H1 (cell line): ENCODE measurements around the gene LDLRAD4. TPM values are rescaled to one million over a fixed set of nuclear protein-coding genes. Genes with fewer than 3 reads are reported as not detected.

Source experiments
- CTCF ChIA-PET: fragments of 300-600 bp; sonication (Branson Sonifier 250); formaldehyde crosslinking; loops from one replicate; lab custom pipeline; 2021; ENCODE audit not compliant: partially characterized antibody; lab: Charles Lee
- POLR2A ChIA-PET: fragments of 300-600 bp; sonication (Branson Sonifier 250); formaldehyde crosslinking; loops from one replicate; lab custom pipeline; 2021; ENCODE audit warnings: inconsistent platforms; ENCODE audit not compliant: partially characterized antibody; lab: Charles Lee
- DNase-seq, 2 experiments: peaks; one replicate each; pipeline versions ENCODE4 v3.0.0 to v3.0.0-alpha.2; 2010 to 2022; ENCODE audit warnings: low spot score in 2 of 2, low read depth in 1 of 2, mixed read lengths in 1 of 2
- FAIRE-seq: peaks from 2 replicates; lab custom pipeline; 2011; peaks lifted over from hg19 to GRCh38; lab: Jason Lieb, UNC
- H2AFZ ChIP-seq: 2 replicates; pipeline ENCODE4 v1.8.1; 2012; ENCODE audit warnings: low read length, inconsistent platforms
- H2AK5ac ChIP-seq: 2 replicates; pipeline ENCODE4 v1.6.1; 2013; ENCODE audit warnings: low read depth, low read length
- H2BK120ac ChIP-seq: replicated peaks from 2 replicates; pipeline ENCODE3; 2013; ENCODE audit warnings: low read depth, low read length, inconsistent platforms
- H2BK12ac ChIP-seq: 2 replicates; pipeline ENCODE4 v1.6.1; 2013; ENCODE audit warnings: low read depth, low read length
- H2BK15ac ChIP-seq: 2 replicates; pipeline ENCODE4 v1.6.1; 2013; ENCODE audit warnings: low read length
- H2BK20ac ChIP-seq: 2 replicates; pipeline ENCODE4 v1.6.1; 2013; ENCODE audit warnings: low read length
- H2BK5ac ChIP-seq: 2 replicates; pipeline ENCODE4 v1.6.1; 2013; ENCODE audit warnings: low read depth, low read length
- H3K14ac ChIP-seq: 2 replicates; pipeline ENCODE4 v1.6.1; 2013; ENCODE audit warnings: inconsistent platforms; ENCODE audit not compliant: insufficient read length
- H3K18ac ChIP-seq: 2 replicates; pipeline ENCODE4 v1.6.1; 2013; ENCODE audit warnings: low read length; ENCODE audit errors: extremely low read depth
- H3K23ac ChIP-seq: 2 replicates; pipeline ENCODE4 v1.6.1; 2013; ENCODE audit warnings: inconsistent platforms; ENCODE audit not compliant: insufficient read length
- H3K23me2 ChIP-seq: 2 replicates; pipeline ENCODE4 v1.6.1; 2013; ENCODE audit warnings: low read depth, low read length
- H3K27ac ChIP-seq: 2 replicates; pipeline ENCODE4 v1.6.1; 2011; ENCODE audit warnings: low read depth, low read length, inconsistent platforms
- H3K27me3 ChIP-seq, 4 experiments: replicated peaks in 1 of 4; 1 replicate in 1 of 4; 2 replicates in 3 of 4; pipeline versions ENCODE4 v1.6.1 to v1.8.1; 2011 to 2013; ENCODE audit warnings: low read length in 3 of 4, mild to moderate bottlenecking in 3 of 4, inconsistent platforms in 2 of 4, mixed read lengths in 2 of 4, moderate library complexity in 1 of 4; ENCODE audit not compliant: control insufficient read depth in 3 of 4, insufficient read depth in 3 of 4; ENCODE audit errors: extremely low read depth in 1 of 4
- H3K36me3 ChIP-seq, 4 experiments: 2 replicates each; pipeline versions ENCODE4 v1.6.1 to v1.8.1; 2011 to 2013; ENCODE audit warnings: mild to moderate bottlenecking in 4 of 4, low read length in 3 of 4, moderate library complexity in 2 of 4, control low read depth in 1 of 4, inconsistent platforms in 1 of 4; ENCODE audit not compliant: insufficient read depth in 4 of 4, control insufficient read depth in 2 of 4
- H3K4ac ChIP-seq: replicated peaks from 2 replicates; pipeline ENCODE3; 2013; ENCODE audit warnings: low read length, low read depth, mixed read lengths, inconsistent platforms; ENCODE audit not compliant: insufficient read length
- H3K4me1 ChIP-seq, 4 experiments: replicated peaks in 1 of 4; 1 replicate in 1 of 4; 2 replicates in 3 of 4; pipeline versions ENCODE4 v1.6.1 to v1.8.1; 2011 to 2013; ENCODE audit warnings: low read length in 3 of 4, inconsistent platforms in 2 of 4, mixed read lengths in 1 of 4; ENCODE audit not compliant: insufficient read depth in 4 of 4, control insufficient read depth in 3 of 4
- H3K4me2 ChIP-seq, 2 experiments: 2 replicates each; pipeline versions ENCODE4 v1.6.1 to v1.8.1; 2011 to 2013; ENCODE audit warnings: low read depth in 2 of 2, low read length in 2 of 2, control low read depth in 1 of 2, inconsistent platforms in 1 of 2, mild to moderate bottlenecking in 1 of 2; ENCODE audit not compliant: insufficient read depth in 1 of 2
- H3K4me3 ChIP-seq, 4 experiments: fragments of 200-600, 300-600 bp in 1 of 4; sonication (generic), shearing (Covaris generic), sonication (Bioruptor Twin) in 1 of 4; 2 replicates each; pipeline versions ENCODE4 v1.5.1 to v1.8.1; 2011 to 2016; ENCODE audit warnings: low read length in 4 of 4, low read depth in 3 of 4, control low read depth in 2 of 4, inconsistent platforms in 2 of 4, mild to moderate bottlenecking in 2 of 4, mixed read lengths in 1 of 4, moderate library complexity in 1 of 4; ENCODE audit not compliant: insufficient read depth in 2 of 4; ENCODE audit errors: extremely low read depth in 1 of 4
- H3K56ac ChIP-seq: replicated peaks from 2 replicates; pipeline ENCODE3; 2013; ENCODE audit warnings: low read depth, mild to moderate bottlenecking, mixed read lengths, low read length, inconsistent platforms; ENCODE audit not compliant: insufficient read length
- H3K79me1 ChIP-seq: 2 replicates; pipeline ENCODE4 v1.6.1; 2013; ENCODE audit warnings: low read depth, low read length, control low read depth
- H3K79me2 ChIP-seq, 2 experiments: 2 replicates each; pipeline versions ENCODE4 v1.6.1 to v1.8.1; 2012 to 2013; ENCODE audit warnings: low read length in 2 of 2, mild to moderate bottlenecking in 2 of 2, inconsistent platforms in 1 of 2; ENCODE audit not compliant: insufficient read depth in 2 of 2, control insufficient read depth in 1 of 2
- H3K9ac ChIP-seq, 4 experiments: replicated peaks in 1 of 4; 1 replicate in 1 of 4; 2 replicates in 3 of 4; pipeline versions ENCODE4 v1.6.1 to v1.8.1; 2011 to 2013; ENCODE audit warnings: low read depth in 3 of 4, low read length in 3 of 4, control low read depth in 2 of 4, mild to moderate bottlenecking in 2 of 4, moderate library complexity in 2 of 4, inconsistent platforms in 1 of 4; ENCODE audit errors: extremely low read depth in 1 of 4
- H3K9me3 ChIP-seq, 2 experiments: 2 replicates each; pipeline versions ENCODE4 v1.6.1 to v1.8.1; 2012 to 2013; ENCODE audit warnings: mild to moderate bottlenecking in 2 of 2, moderate library complexity in 2 of 2, control low read depth in 1 of 2, inconsistent platforms in 1 of 2, low read depth in 1 of 2, low read length in 1 of 2, mixed read lengths in 1 of 2; ENCODE audit not compliant: insufficient read depth in 2 of 2
- H4K20me1 ChIP-seq, 2 experiments: replicated peaks in 1 of 2; 2 replicates each; pipeline versions ENCODE3 to v1.8.1; 2011 to 2013; ENCODE audit warnings: inconsistent platforms in 2 of 2, low read length in 2 of 2, mild to moderate bottlenecking in 1 of 2; ENCODE audit not compliant: insufficient read depth in 2 of 2, control insufficient read depth in 1 of 2
- H4K5ac ChIP-seq: 2 replicates; pipeline ENCODE4 v1.6.1; 2013; ENCODE audit warnings: low read length, low read depth, mixed read lengths, inconsistent platforms; ENCODE audit not compliant: insufficient read length
- H4K8ac ChIP-seq: 2 replicates; pipeline ENCODE4 v1.8.0; 2013; ENCODE audit warnings: mild to moderate bottlenecking, moderate library complexity, low read length, inconsistent platforms; ENCODE audit not compliant: insufficient read depth; ENCODE audit errors: extremely low read depth
- H4K91ac ChIP-seq: replicated peaks from 2 replicates; pipeline ENCODE3; 2013; ENCODE audit warnings: low read length, mixed read lengths, inconsistent platforms; ENCODE audit not compliant: insufficient read length
- BACH1 ChIP-seq: IDR thresholded peaks from 2 replicates; pipeline ENCODE4 v1.6.1; 2012; ENCODE audit warnings: low read length, improper control_type of control experiment
- BRCA1 ChIP-seq: IDR thresholded peaks from 2 replicates; pipeline ENCODE4 v1.6.1; 2012; ENCODE audit warnings: low read depth, low read length, improper control_type of control experiment
- CBX8 ChIP-seq: fragments of 300-800, 300-1000 bp; sonication (generic); IDR thresholded peaks from 2 replicates; pipeline ENCODE4 v1.7.1; 2016; ENCODE audit warnings: low read depth, low read length, borderline replicate concordance
- HDAC2 ChIP-seq, 2 experiments: fragments of 300-600 bp in 1 of 2; sonication (generic) in 1 of 2; IDR thresholded peaks; 2 replicates each; pipeline ENCODE4 v1.6.1; 2011 to 2012; ENCODE audit warnings: low read depth in 2 of 2, low read length in 2 of 2, mild to moderate bottlenecking in 2 of 2, moderate library complexity in 2 of 2, borderline replicate concordance in 1 of 2, inconsistent platforms in 1 of 2
- JUND ChIP-seq: IDR thresholded peaks from 2 replicates; pipeline ENCODE4 v1.6.1; 2011; ENCODE audit warnings: mild to moderate bottlenecking, improper control_type of control experiment, low read length
- KDM1A ChIP-seq: fragments of 200-600, 300-600 bp; sonication (generic); IDR thresholded peaks from 2 replicates; pipeline ENCODE4 v1.7.1; 2016; ENCODE audit warnings: mild to moderate bottlenecking, low read length, borderline replicate concordance
- RFX5 ChIP-seq: IDR thresholded peaks from 2 replicates; pipeline ENCODE4 v1.6.1; 2011; ENCODE audit warnings: low read depth, low read length, improper control_type of control experiment, borderline replicate concordance
- RXRA ChIP-seq: IDR thresholded peaks from 2 replicates; pipeline ENCODE4 v1.6.1; 2011; ENCODE audit warnings: low read depth, mild to moderate bottlenecking, low read length, moderate library complexity; ENCODE audit not compliant: insufficient read depth
- SAP30 ChIP-seq: fragments of 300-600 bp; sonication (generic); IDR thresholded peaks from 2 replicates; pipeline ENCODE4 v1.7.1; 2012; ENCODE audit warnings: low read length, moderate library complexity, mild to moderate bottlenecking, inconsistent platforms; ENCODE audit not compliant: insufficient read depth, insufficient replicate concordance
- SIX5 ChIP-seq: IDR thresholded peaks from 2 replicates; pipeline ENCODE4 v1.6.1; 2011; ENCODE audit warnings: mild to moderate bottlenecking, low read depth, low read length
- TEAD4 ChIP-seq: IDR thresholded peaks from 2 replicates; pipeline ENCODE4 v1.6.1; 2012; ENCODE audit warnings: low read depth, low read length, inconsistent platforms, mixed read lengths
- WGBS, 2 experiments: shearing (Covaris generic) in 1 of 2; methylation state at CpG; one replicate each; pipeline versions ENCODE4 v1.1.6 to v1.1.7; 2013 to 2015; ENCODE audit warnings: low lambda C conversion rate in 2 of 2, mixed read lengths in 2 of 2, inconsistent platforms in 1 of 2, low coverage in 1 of 2, missing lambda C conversion rate in 1 of 2; ENCODE audit not compliant: insufficient replicate concordance in 2 of 2, insufficient coverage in 1 of 2, insufficient read length in 1 of 2; ENCODE audit errors: extremely low coverage in 1 of 2, missing lambda C conversion rate in 1 of 2; 5-methylcytosine and 5-hydroxymethylcytosine counted together
- polyA plus RNA-seq, 7 experiments: library from polyadenylated mRNA; depleted of rRNA in 3 of 7; stranded (reverse) in 5 of 7; unstranded in 2 of 7; fragments of >200 nt in 5 of 7; fragments of 200-250 nt in 2 of 7; gene quantifications; 1 replicate in 5 of 7; 2 replicates in 1 of 7; 4 replicates in 1 of 7; pipeline versions ENCODE4 v1.2.1 to v1.2.3, GENCODE V29; 2011 to 2013; ENCODE audit warnings: missing spikeins in 2 of 7, mixed read lengths in 2 of 7
- total RNA-seq: library from RNA; stranded (reverse); fragmentation: NEBNext Ultra II Directional; extraction: Animal tissue kit (Norgen Biotek cat#: 25700); gene quantifications from 2 replicates; pipeline ENCODE4 v1.2.1, GENCODE V29; 2021
- TF ChIP-seq, protein P1 (sequence below): IDR thresholded peaks from 2 replicates; pipeline ENCODE4 v1.6.1; 2012; ENCODE audit warnings: inconsistent platforms

Gene LDLRAD4
- total and polyA plus RNA-seq, 2 of the 8 experiments (the other 6 are each of a cell fraction or from before 2014, with no cell fraction given): 0.77 to 1.4 TPM

DNA sequence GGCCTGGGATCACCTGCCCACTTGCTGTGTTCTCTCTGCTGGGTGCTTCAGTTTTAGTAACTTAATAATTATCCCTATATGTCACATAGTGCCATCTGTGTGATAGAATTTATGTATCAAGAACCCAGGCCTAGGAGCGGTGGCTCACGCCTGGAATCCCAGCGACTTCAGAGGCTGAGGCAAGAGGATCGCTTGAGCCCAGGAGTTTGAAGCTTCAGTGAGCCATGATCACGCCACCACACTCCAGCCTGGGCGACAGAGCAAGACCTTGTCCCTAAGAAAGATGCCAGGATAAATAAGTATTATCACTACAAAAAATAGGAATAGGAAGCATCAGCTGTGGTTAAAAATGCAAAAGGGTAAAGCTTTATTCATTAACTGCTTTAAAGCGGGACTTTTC lies 267.0 kb downstream of the LDLRAD4 start:
- Histone ChIP-seq H2BK12ac (0 out of 2 replicates have a peak overlapping the region, but pooled peaks have one; percentile 60), H3K4me1 (peaks cover 0 to 8% (median 3%) of the 10 kb centered on the region in 4 experiments; a peak in 5 of 7 replicates), H3K79me2 (no peaks in the 10 kb centered on the region), H3K4me3 (no peak overlapping the region), H3K9ac (no peak overlapping the region), H3K9me3 (no peaks in the 10 kb centered on the region), H3K23ac (no peak overlapping the region), H3K4me2 (no peak overlapping the region), H2BK120ac (no peak overlapping the region), H2BK5ac (no peak overlapping the region), H3K36me3 (no peaks in the 10 kb centered on the region), H2AFZ (no peak overlapping the region), H4K91ac (no peak overlapping the region), H3K4ac (no peak overlapping the region), H3K79me1 (no peaks in the 10 kb centered on the region), H3K56ac (no peak overlapping the region), H3K23me2 (no peaks in the 10 kb centered on the region), H4K20me1 (peaks cover 0 to 1% of the 10 kb centered on the region in 2 experiments), H2BK15ac (no peak overlapping the region), H3K14ac (no peak overlapping the region), H2AK5ac (no peak overlapping the region), H2BK20ac (no peak overlapping the region), H4K5ac (no peak overlapping the region), H3K27ac (no peak overlapping the region), H3K27me3 (no peaks in the 10 kb centered on the region), H4K8ac (no peak overlapping the region), H3K18ac (no peak overlapping the region)
- 89% methylated on average over 7 of the region's 7 CpGs; no CpG with 5 or more reads in 1 of the 2 experiments for WGBS, 2 experiments
- ChIA-PET CTCF (no interaction called here), POLR2A (no interaction called here)
- no peak for TF ChIP-seq BRCA1
- TF ChIP-seq KDM1A: no peak
- TF ChIP-seq HDAC2 (IDR thresholded peaks at IDR 0.05; ENCODE audit: borderline replicate concordance in 1 of 2, low read depth in 2 of 2, low read length in 2 of 2): no peak
- no peak for TF ChIP-seq JUND
- TF ChIP-seq RXRA: no peak
- TF ChIP-seq CBX8: no peak
- TF ChIP-seq, protein P1, sequence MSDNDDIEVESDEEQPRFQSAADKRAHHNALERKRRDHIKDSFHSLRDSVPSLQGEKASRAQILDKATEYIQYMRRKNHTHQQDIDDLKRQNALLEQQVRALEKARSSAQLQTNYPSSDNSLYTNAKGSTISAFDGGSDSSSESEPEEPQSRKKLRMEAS: no peak
- TF ChIP-seq TEAD4: no peak
- TF ChIP-seq BACH1: no peak
- TF ChIP-seq SAP30: no peak
- no peak for TF ChIP-seq RFX5
- no peak for TF ChIP-seq SIX5
- no peak for FAIRE-seq
- no peak for DNase-seq
